Fibroblast of skin of abdomen (primary cell): ENCODE measurements around the gene MAB21L3.
"Not testable (repeated sequence)": the region's sequence is repeated elsewhere in the genome, so short reads cannot be mapped to it uniquely, and the experiment has no call there.

ENCODE experiments used
- DNase-seq: peaks from one replicate; pipeline ENCODE4 v3.0.0-alpha.2; 2013

MAB21L3 gene

DNA sequence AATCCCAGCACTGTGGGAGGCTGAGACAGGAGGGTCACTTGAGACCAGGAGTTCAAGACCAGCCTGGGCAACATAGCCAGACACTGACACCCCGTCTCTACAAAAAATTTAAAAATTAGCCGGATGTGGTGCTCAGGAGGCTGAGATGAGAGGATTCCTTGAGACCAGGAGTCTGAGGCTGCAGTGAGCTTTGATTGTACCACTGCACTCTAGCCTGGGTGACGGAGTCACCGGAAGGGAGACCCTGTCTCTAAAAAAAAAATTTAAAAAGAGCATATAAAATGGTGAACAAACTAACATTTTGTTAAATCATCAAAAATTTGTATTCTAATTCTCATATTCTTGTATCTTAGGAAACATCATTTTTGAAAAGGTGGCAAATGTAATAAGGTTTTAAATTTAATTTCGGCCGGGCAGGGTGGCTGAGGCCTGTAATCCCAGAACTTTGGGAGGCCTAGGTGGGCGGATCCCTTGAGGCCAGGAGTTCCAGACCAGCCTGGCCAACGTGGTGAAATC lies 27.1 kb downstream of the MAB21L3 start:
- DNase-seq, result no peak

DNA sequence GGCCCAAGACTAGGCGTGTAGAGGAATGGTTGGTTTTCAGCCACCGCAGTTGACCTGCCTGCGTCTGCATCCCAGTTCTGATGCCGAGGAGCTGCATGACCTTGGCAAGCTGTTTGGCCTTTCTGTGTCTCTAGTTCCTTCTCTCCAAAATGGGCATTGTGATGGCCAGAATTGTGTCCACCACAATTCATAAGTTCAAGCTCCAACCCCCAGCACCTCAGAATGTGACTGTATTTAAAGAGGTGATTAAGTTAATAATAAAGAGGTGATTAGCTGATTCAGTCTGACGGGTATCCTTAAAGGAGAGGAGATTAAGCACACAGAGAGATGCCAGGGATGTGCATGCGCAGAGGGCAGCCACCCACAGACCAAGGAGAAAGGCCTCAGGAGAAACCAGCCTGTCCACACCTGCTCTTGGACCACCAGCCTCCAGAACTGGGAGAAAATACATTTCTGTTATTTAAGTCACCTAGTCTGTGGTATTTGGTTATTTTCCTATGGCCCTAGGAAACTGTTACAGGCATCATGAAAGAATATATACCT lies 28.5 kb downstream of the MAB21L3 start:
- no peak for DNase-seq

DNA sequence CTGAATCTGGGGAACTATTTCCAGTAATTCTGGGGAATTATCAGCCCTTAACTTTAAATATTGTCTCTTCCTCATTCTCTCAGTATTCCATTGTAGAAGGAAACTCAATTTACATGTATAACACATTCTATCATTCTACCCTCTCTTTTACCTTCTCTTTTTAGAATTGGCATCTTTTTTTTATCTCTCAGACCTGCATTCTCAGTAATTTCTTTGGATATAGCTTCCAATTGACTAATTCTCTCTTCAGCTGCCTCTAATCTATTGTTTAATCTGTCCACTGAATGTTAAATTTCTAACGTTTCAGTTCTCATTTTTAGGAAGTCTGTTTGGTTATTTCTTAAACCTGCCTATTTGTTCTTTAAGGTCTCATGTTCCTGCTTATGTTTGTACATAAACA lies 33.0 kb downstream of the MAB21L3 start:
- no peak for DNase-seq

DNA sequence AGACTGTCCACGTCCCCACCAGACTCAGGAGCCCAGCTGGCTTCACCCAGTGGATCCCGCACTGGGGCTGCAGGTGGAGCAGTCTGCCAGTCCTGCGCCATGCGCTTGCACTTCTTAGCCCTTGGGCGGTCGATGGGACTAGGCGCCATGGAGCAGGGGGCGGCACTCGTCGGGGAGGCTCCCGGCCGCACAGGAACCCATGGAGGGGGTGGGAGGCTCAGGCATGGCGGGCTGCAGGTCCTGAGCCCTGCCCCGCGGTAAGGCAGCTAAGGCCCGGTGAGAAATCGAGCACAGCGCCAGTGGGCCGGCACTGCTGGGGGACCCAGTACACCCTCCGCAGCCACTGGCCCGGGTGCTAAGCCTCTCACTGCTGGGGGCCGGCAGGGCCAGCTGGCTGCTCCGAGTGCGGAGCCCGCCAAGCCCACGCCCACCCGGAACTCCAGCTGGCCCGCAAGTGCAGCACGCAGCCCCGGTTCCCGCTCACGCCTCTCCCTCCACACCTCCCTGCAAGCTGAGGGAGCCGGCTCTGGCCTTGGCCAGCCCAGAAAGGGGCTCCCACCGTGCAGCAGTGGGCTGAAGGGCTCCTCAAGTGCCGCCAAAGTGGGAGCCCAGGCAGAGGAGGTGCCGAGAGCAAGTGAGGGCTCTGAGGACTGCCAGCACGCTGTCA lies 35.4 kb downstream of the MAB21L3 start:
- DNase-seq, result not testable (repeated sequence)

DNA sequence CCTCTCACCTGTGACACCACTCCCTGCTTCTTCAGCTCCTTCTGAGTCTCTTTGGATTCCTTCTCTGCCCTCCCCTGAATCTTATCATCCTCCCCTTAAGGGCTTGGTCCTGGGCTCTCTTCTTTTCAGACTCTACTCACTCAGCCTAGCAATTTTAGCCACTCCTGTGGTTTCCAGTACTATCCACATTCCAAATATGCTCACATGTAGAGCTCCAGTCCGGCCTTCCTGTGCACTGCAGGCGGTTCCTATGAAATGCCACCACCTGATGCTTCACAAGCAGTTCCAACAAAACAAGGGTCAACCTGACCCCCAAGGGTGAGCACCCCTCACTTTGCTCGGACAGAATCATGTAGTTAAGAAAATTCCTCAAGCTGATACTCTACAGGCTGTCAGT lies 35.9 kb downstream of the MAB21L3 start:
- DNase-seq, result no peak

DNA sequence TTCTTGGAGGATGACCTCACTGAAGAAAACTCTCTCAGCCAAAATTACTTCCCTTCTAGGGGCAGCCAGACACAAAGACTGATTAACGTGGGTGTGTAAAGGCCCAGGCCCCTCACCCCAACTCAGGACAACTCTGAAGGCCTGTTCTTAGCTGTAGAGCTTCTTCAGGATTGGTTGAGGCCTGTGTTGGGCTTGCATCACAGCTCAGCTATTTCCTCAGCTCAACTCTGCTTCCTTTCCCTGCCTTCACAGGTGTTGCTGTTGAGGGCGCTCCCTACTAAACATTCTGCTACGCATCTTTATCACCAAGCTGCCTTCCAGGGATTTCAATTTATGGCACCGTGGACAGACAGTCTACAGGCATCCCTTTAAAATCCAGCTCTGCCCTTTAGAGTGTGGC lies 36.8 kb downstream of the MAB21L3 start:
- no peak for DNase-seq

DNA sequence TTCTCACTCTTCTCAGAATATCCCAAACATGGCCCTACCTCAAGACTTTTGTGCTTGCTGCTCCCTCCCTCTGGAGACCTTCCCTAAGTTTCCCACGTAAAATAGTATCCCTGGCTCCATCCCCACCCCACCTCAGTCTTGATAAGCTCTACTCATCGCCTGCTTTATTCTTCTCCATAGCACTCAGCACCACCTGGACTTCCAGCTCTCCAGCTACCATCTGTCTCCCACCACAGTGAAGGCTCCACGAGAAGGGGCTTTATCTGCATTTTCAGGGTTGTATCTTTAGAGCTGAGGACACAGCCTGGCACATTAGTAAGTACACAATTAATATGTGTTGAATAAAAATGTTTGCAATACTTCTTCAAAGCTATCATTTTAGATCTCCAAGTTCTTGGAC lies 37.8 kb downstream of the MAB21L3 start:
- DNase-seq, result no peak

DNA sequence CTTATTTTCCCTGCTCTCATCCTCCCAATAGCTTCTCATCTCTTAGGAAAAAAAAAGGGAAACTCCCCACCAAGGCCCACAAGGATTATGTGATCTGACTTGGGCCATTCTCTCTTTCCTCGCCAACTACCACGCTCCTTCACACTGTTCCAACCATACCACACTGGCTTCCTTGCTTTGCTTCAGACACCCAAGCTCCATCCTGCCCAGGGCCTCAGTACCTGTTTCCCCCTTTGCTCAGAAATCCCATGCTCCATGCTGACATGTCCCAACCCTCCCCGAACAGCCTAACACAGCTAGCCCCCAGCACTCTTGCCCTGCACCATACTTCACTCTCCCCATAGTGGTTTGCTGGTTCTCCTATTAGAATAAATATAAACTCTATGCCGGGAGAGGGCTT lies 39.2 kb downstream of the MAB21L3 start:
- DNase-seq, result no peak

DNA sequence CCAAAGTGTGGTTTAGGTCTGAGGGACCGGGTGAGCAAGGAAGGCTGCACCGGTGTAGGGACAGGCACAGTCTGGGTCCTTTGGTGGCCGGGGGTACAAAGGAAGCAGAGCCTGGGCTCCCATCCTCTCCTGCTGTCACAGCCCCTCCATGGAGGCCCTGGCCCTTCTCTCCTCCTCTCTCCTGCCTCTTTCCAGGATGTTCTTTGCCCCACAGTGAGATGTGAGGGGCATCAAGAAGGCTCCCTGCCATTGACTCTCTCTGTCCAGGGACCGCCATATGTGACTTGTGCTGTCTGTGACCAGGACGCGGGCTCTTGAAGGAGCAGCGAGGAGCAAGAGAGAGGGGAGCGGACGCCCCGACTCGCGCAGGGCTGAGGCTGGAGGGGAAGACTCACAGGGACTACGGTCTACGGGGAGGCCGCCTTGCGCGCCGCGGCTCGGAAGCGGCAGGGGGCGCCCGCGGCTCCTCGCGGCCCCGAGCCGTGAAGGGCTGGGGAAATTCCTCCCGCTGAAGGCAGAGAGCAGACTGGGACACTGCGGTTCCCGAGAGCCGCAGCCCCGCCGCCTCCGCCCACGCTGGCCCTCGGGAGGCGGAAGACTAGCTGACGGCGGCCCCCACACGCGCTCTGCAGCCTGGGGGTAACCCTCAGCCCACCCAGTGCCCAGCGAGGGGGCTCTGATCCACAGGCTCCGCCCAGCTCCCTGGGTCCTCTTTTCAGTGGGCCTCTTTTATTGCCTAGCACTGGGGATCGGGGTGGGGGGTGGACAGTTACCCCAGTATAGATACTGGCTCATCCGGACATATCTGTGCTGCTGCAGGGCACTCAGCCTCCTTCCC lies 40.8 kb downstream of the MAB21L3 start:
- DNase-seq, result peak; percentile 80

DNA sequence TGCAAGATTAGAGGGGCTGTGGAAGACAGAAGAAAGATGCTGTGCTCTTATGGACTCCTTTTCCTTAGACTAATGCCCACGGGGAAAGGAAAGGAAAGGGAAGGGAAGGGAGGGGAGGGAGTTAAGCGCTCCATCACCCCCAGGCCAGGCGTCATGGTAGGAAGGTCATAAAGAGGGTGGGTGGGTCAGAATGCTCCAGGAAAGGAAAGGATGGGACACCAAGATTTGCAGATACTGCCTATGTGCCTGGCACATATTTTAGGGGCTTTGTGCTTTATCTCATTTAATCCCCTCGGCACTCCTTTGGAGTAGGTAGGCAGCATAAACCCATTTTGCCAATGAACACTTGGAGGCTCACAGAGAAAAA lies 41.4 kb downstream of the MAB21L3 start:
- no peak for DNase-seq

DNA sequence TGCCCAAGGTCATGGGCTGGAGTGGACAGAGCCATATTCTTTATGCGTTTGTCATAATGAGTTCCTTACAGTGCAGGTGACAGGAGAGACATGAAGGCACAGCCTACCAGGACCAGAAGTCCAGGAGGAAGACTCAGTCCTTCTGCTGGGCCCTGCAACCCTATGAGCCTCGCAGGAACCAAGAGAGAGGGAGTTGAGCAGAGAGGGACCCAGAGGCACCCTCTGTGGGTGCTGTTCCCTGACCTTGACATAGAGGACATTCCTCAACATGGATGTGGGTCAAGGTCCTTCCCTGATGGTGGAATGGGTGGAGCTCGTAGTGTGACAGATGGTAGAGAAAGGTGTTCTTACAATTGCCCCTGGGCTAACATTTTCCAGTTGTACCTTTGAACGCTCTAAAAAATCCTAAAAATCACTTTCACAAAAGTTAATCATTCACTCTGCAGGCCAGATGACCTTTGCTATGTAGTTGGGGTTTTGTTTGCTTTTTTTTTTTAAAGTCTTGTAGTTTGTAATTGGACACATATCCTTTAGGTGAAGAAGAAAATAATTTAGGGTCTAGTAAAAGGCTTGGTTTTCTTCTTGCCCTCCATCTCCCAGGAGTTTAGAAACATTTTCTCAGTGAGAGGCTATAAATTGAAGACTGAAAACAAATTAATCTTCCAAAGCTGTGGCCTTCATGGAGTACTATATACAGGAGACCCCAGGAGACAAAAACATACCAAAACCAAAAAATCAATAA lies 41.9 kb downstream of the MAB21L3 start:
- no peak for DNase-seq

DNA sequence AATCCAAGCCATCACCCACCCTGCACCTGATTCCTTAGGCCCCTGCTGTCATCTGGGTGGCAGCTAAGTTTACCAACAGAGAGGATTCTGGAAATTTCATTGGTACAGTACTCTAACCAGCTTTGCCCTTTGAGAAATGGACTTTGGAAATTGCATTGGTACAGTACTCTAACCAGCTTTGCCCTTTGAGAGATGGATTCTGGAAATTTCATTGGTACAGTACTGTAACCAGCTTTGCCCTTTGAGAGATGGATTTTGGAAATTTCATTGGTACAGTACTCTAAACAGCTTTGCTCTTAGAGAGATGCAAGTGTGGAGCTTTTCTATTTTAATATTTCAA lies 42.5 kb downstream of the MAB21L3 start:
- no peak for DNase-seq

DNA sequence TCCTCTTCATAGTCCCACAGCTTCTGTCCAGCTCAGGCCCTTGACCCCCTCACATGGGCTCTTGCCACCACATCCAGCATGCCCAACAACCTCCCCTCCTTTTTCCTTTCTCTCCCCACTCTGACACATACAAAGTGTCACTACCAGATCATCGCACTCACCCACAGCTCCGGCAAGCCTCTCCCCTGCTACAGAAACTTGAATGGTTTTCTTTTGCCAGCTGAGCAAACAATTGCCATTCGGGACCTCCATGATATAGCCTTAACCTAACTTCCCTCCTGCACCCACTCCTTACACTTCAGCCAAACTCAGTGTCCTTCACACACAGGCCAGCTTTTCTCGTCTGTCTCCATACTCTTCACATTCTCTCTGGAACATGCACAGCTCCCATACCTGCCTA lies 43.3 kb downstream of the MAB21L3 start:
- DNase-seq, result no peak

DNA sequence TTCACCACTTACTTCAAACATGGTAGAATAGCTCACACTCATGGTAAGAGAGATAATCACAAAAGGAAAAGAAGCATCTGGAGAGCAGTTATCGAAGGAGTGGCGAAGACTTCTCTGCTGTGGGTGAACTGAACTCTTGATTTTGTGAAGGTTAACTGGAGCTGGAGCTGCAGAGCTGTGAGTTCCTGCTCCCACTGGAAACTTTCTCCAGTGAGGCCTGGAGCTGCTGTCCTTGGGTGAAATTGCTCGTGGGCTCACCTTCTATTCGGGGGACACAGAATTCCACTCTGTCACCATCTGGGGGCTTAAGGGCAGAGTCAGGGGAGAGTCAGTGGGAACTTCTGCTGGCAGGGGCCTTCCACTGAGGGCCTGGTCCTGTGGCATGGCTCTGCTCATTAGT lies 45.9 kb downstream of the MAB21L3 start:
- DNase-seq, result no peak

DNA sequence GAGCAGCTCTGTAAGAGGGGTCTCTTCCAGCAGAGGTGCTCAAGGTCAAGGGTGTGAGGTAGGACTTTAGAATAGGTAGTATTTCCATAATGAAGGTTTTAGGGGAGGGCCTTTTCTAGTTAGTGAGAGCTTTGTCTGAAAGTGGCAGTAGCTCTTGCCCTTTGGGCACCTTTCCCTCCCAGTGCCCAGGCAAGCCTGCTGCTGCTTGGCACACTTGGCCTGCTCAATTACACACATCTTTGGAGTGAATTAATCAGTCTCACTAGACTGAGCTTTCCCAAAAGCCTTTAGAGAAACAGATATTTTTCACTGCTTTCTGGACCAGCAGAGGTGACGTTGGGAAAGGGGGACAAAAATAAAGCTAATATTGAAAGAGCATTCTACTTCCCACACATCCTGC lies 48.0 kb downstream of the MAB21L3 start:
- DNase-seq, result no peak

DNA sequence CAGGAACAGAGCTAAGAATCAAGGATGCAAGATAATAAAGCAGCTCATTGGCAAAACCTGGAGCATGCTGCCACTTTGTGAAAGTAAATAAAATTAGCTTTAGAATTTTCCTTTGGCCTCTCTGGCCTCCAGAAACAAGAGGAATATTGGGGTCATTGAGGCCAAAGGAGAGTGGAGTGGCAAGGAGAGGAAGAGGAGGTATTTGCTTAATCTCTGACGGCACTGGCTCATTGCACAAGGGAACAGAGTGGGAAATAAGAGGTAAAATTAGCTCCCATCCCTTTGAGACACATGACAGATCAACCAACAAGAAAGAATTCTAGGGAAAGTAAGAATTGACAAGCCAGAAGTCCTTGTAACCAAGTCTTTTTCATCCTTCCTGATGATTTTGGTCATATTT lies 48.4 kb downstream of the MAB21L3 start:
- DNase-seq, result no peak

DNA sequence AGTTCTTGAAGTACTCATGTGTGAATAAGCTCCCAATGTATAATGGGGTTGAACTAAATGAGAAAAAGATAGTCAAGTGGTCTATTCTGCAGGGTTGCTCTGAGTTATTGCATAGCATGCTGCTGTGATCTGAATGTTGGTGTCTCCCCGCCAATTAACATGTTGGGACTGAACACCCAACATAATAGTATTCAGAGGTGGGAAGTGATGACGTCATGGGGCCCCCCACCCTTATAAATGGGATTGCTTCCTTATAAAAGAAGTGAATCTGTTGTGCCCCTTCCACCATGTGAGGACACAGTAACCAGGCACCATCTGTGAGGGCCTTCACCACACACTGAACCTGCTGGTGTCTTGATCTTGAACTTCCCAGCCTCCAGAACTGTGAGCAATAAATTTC lies 50.2 kb downstream of the MAB21L3 start:
- no peak for DNase-seq

DNA sequence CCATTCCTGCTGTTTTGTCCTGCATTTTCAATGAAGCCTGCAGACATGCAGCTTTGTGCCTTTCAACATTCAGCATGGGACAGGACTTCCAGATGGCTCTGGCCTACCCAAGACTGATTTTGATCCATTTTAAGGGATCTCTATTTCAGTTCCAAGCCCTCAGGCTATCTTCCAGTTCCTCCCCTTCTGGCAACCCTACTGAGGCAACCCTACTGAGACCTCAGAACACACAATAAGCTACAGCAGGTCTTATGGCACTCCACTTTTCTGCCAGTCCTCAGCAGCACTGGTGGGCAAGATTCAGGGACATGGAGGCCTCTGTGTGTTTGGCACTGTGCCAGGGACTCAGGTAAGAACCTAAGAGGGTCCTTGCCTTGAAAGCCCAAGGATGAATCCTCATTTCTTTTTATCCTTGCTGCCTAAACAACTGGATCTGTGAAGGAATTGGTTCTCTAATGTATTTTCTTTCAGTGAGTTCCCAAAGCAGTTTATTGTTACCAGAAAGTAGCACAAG lies 50.7 kb downstream of the MAB21L3 start:
- DNase-seq, result no peak

DNA sequence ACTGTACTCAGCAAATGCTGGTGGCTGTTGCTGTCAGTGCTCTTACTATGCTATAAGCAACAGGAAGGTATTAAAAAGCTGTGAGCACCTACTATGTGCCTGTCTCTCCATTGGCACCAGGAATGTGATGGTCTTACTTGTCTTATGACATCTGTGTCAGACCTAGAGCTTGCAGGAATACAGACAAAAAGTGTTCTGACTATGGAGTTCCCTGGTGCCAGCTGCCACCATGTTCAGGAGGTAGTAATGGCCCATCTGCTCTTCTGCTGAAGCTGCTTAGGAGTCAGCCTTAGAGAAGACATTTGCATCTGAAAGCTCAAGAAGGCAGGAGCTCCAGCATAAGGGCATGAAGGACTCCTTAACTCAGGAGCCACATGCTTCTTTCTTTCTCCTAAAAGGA lies 52.3 kb downstream of the MAB21L3 start:
- DNase-seq, result no peak

DNA sequence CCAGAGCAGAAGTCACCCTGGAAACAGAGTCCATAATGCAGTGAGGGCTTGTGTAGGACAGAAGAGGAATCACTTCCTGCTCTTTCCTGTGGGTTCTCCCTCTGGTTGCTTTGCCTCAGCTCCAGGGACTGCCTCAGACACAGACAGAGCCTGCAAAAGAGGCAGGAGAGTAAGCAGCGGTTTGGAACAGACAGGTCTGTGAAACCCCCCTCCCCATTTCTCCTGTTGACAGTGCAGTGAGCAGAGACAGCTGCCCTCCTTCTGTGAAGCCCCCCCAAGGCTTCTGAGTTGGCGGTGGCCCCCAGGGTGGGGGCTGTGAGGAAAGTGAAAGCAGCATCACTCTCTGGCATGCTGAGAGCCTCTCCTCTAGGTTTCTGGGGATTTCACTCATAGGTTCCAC lies 53.0 kb downstream of the MAB21L3 start:
- DNase-seq, result peak; percentile 16

DNA sequence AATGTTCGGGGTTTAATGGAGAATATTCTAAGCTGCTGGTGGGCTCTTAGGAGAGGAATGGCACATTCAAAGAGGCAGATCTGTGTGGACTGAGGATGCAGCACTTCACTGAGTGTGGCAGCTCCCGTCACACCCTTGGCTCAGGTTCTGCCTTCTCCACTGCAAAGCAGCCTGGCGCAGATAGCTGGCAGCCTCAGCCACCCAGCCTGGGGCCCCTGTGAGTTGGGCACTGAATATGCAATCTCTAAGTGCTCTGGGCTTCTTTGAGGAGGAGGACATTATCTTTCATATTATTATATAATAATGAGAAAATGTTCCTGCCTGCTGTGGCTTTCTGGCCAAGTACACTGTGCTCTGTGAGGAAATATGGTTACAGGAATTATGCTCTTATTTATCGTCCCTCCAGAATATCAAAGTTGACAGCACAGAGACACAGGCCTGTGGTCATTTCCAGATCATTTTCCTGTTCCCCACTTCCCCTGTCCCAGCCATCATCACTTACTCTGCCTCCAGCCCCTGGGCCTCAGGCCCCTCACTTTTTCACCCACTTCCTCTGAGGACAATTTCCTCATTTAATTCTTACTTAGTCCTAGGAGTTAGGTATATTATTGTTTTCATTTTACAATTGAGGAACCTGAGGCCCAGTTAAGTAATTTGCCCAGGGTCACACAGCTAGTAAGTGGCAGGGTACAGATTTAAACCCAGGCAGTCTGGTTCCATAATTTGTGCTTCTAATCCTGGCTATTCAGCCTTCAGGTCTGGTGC lies 53.6 kb downstream of the MAB21L3 start:
- DNase-seq, result no peak

DNA sequence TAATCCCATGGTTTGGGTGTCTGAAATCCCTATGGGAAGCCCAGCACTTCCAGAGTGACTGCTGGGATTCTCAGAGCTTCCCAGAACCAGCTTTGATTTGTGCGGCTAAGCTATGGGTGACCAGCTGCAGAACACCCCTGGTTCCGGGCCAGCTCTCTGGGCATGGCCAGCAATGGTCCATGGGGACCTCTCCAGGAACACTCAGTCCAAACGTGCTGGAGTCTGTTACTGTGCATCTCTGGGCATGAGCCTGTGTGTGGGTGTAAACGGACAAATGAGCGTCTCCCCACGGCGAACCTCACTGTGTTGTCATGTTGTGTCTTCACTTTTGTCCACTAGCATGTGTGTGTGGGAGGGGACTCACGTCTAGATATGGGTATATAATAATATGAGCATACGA lies 54.4 kb downstream of the MAB21L3 start:
- no peak for DNase-seq
